NB4 (cell line): Measurements from ENCODE around the gene NETO1.
A peak's percentile ranks its signal among the peaks of the same experiment; 100 is the strongest.

Experiments
- DNase-seq: peaks from one replicate; pipeline ENCODE4 v3.0.0; 2010; ENCODE audit warnings: low read depth
- H3K4me3 ChIP-seq: one replicate; pipeline ENCODE4 v1.5.1; 2011; ENCODE audit warnings: mild to moderate bottlenecking, low read depth, low read length, moderate library complexity
- MAX ChIP-seq: IDR thresholded peaks from 2 replicates; pipeline ENCODE4 v1.6.1; 2011; ENCODE audit warnings: low read depth, low read length
- MYC ChIP-seq: IDR thresholded peaks from 2 replicates; pipeline ENCODE4 v1.6.1; 2011; ENCODE audit warnings: low read depth, low read length
- POLR2A ChIP-seq: IDR thresholded peaks from 2 replicates; pipeline ENCODE4 v1.6.1; 2011; ENCODE audit warnings: mild to moderate bottlenecking; ENCODE audit not compliant: insufficient read length; ENCODE audit errors: extremely low read depth
- TF ChIP-seq, protein P1 (sequence below): IDR thresholded peaks from one replicate; pipeline ENCODE4 v1.5.1; 2012; ENCODE audit warnings: low read depth, low read length

The NETO1 gene

DNA sequence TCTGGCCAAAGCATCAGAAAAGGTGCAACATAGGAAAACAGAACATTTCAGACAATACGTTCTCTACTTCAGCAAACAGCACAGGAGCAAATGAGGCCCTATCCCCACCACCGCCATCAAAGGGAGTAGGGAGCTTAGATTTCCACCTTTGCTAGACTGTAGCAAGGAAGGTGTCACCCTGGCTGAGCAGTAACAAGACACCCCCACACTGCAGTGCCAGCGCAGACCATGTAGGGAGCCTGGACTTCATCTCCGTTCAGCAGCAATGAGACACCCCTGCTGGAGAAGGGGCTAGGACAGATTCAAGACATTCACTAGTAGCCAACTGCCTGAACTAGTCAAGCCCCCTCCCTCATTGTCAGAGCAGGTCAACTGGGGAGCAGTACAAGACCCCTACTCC is 163.6 kb downstream of the NETO1 start:
- TF ChIP-seq, protein P1, sequence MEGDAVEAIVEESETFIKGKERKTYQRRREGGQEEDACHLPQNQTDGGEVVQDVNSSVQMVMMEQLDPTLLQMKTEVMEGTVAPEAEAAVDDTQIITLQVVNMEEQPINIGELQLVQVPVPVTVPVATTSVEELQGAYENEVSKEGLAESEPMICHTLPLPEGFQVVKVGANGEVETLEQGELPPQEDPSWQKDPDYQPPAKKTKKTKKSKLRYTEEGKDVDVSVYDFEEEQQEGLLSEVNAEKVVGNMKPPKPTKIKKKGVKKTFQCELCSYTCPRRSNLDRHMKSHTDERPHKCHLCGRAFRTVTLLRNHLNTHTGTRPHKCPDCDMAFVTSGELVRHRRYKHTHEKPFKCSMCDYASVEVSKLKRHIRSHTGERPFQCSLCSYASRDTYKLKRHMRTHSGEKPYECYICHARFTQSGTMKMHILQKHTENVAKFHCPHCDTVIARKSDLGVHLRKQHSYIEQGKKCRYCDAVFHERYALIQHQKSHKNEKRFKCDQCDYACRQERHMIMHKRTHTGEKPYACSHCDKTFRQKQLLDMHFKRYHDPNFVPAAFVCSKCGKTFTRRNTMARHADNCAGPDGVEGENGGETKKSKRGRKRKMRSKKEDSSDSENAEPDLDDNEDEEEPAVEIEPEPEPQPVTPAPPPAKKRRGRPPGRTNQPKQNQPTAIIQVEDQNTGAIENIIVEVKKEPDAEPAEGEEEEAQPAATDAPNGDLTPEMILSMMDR: no peak
- TF ChIP-seq MAX: no peak
- no peak for TF ChIP-seq POLR2A
- no peak for TF ChIP-seq MYC

GRCh38 chr18:72700961-72701710 is 166.7 kb downstream of the NETO1 start:
- no peak overlapping the region for H3K4me3 ChIP-seq
- DNase-seq: peak; percentile 11
- TF ChIP-seq POLR2A (no peak), MYC (no peak), MAX (no peak)
- TF ChIP-seq, protein P1: no peak

More for the DNA sequence above, 163.6 kb downstream of the NETO1 start:
- DNase-seq: no peak
- H3K4me3 ChIP-seq: no peak overlapping the region

GRCh38 chr18:72697706-72698105 is 170.1 kb downstream of the NETO1 start:
- H3K4me3 ChIP-seq: no peak overlapping the region
- DNase-seq: peak; percentile 10
- TF ChIP-seq POLR2A (no peak), MYC (no peak), MAX (no peak)

- no peak for TF ChIP-seq MAX
- no peak for TF ChIP-seq MYC
- TF ChIP-seq, protein P1: no peak
- no peak for TF ChIP-seq POLR2A
- H3K4me3 ChIP-seq: no peak overlapping the region
- no peak for DNase-seq
These were observed 175.2 kb downstream of the NETO1 start for GRCh38 chr18:72692595-72692994.
